Left ventricle myocardium inferior (tissue), 1 donor: ENCODE data around the gene CELF4. TPM values are rescaled to one million over a fixed set of nuclear protein-coding genes. Genes with fewer than 3 reads are reported as not detected.

Experiments
- DNase-seq: peaks from one replicate; pipeline ENCODE4 v3.0.0-alpha.2; 2020
- H3K27ac ChIP-seq: fragments of 200-600 bp; replicated peaks from 2 replicates; pipeline ENCODE4 v1.8.0; 2021
- H3K27me3 ChIP-seq: fragments of 200-600 bp; 2 replicates; pipeline ENCODE4 v1.8.0; 2021; ENCODE audit warnings: low read depth
- H3K36me3 ChIP-seq: fragments of 200-600 bp; 2 replicates; pipeline ENCODE4 v1.8.0; 2021
- H3K4me1 ChIP-seq: fragments of 200-600 bp; 2 replicates; pipeline ENCODE4 v1.8.0; 2021
- H3K4me3 ChIP-seq: fragments of 200-600 bp; 2 replicates; pipeline ENCODE4 v1.8.0; 2021; ENCODE audit warnings: mild to moderate bottlenecking, moderate library complexity
- H3K9me3 ChIP-seq: fragments of 200-600 bp; replicated peaks from 2 replicates; pipeline ENCODE4 v1.8.0; 2021
- intact Hi-C: fragments of 100-400 bp; cut with micrococcal nuclease; formaldehyde crosslinking; loops from one replicate; pipeline ENCODE4 v1.11.0; 2022
- total RNA-seq: library from RNA; stranded (reverse); fragmentation: NEBNext Ultra II Directional; extraction: Animal tissue kit (Norgen Biotek cat#: 25700); gene quantifications from one replicate; pipeline ENCODE4 v1.2.1, GENCODE V29; 2021
- TF ChIP-seq, protein P1 (sequence below): fragments of 200-600 bp; IDR thresholded peaks from 2 replicates; pipeline ENCODE4 v1.8.0; 2021; ENCODE audit warnings: antibody characterized with exemption, mild to moderate bottlenecking, borderline replicate concordance
- donor health status: DM: no; HTN: yes; CAD: no; lungs with severe emphysema.

CELF4 gene
- total RNA-seq, 1 donor from 2014 or later = 0.60 TPM

GRCh38 chr18:37509600-37509999, 56.0 kb downstream of the CELF4 start:
- intact Hi-C loops = no loop called here
- peaks cover 49% of the 10 kb centered on the region for H3K27me3 ChIP-seq
- H3K36me3 ChIP-seq = no peaks in the 10 kb centered on the region
- H3K9me3 ChIP-seq = peaks cover 16% of the 10 kb centered on the region
- H3K27ac ChIP-seq = no peak overlapping the region
- no peaks in the 10 kb centered on the region for H3K4me1 ChIP-seq
- TF ChIP-seq, protein P1, sequence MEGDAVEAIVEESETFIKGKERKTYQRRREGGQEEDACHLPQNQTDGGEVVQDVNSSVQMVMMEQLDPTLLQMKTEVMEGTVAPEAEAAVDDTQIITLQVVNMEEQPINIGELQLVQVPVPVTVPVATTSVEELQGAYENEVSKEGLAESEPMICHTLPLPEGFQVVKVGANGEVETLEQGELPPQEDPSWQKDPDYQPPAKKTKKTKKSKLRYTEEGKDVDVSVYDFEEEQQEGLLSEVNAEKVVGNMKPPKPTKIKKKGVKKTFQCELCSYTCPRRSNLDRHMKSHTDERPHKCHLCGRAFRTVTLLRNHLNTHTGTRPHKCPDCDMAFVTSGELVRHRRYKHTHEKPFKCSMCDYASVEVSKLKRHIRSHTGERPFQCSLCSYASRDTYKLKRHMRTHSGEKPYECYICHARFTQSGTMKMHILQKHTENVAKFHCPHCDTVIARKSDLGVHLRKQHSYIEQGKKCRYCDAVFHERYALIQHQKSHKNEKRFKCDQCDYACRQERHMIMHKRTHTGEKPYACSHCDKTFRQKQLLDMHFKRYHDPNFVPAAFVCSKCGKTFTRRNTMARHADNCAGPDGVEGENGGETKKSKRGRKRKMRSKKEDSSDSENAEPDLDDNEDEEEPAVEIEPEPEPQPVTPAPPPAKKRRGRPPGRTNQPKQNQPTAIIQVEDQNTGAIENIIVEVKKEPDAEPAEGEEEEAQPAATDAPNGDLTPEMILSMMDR = no peak
- no peak overlapping the region for H3K4me3 ChIP-seq
- no peak for DNase-seq

- no peaks in the 10 kb centered on the region for H3K36me3 ChIP-seq
- no peak overlapping the region for H3K4me3 ChIP-seq
- peaks cover 50% of the 10 kb centered on the region for H3K27me3 ChIP-seq
- H3K4me1 ChIP-seq = no peaks in the 10 kb centered on the region
- intact Hi-C loops = no loop called here
- DNase-seq = no peak
- peaks cover 16% of the 10 kb centered on the region for H3K9me3 ChIP-seq
- TF ChIP-seq, protein P1 = no peak
- H3K27ac ChIP-seq = no peak overlapping the region
Measured at GRCh38 chr18:37508207-37508606, 57.4 kb downstream of the CELF4 start.

- TF ChIP-seq, protein P1 = no peak
- Histone ChIP-seq H3K27me3 (peaks cover 50% of the 10 kb centered on the region), H3K27ac (no peak overlapping the region), H3K4me1 (no peaks in the 10 kb centered on the region), H3K9me3 (peaks cover 16% of the 10 kb centered on the region), H3K4me3 (no peak overlapping the region), H3K36me3 (no peaks in the 10 kb centered on the region)
- intact Hi-C loops = no loop called here
- DNase-seq = no peak
Measured at GRCh38 chr18:37507239-37507638, 58.4 kb downstream of the CELF4 start.

DNA sequence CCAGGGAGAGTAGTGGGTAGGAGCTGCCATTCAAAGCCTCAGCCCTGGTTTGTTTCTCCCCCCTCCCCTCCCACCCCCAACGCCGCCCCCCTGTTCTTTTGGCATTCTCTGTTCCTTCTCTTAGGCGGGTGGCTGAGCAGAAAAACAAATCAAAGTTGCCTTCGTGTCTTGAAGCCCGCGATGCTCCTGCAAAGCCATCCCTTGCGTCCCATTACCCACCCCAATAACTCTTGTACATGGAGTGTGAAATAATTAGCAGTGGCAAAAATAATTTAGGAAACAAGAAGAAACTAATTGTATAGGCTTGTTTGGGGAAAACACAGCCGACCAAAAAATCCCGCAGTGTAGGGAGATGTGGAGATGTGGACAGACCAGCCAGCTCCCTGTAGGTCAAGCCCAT, 59.6 kb downstream of the CELF4 start:
- TF ChIP-seq, protein P1 = no peak
- intact Hi-C loops = no loop called here
- H3K27ac ChIP-seq = no peak overlapping the region
- H3K27me3 ChIP-seq = peaks cover 48% of the 10 kb centered on the region
- H3K4me1 ChIP-seq = no peaks in the 10 kb centered on the region
- no peak for DNase-seq
- H3K36me3 ChIP-seq = no peaks in the 10 kb centered on the region
- H3K4me3 ChIP-seq = no peak overlapping the region
- peaks cover 16% of the 10 kb centered on the region for H3K9me3 ChIP-seq

DNA sequence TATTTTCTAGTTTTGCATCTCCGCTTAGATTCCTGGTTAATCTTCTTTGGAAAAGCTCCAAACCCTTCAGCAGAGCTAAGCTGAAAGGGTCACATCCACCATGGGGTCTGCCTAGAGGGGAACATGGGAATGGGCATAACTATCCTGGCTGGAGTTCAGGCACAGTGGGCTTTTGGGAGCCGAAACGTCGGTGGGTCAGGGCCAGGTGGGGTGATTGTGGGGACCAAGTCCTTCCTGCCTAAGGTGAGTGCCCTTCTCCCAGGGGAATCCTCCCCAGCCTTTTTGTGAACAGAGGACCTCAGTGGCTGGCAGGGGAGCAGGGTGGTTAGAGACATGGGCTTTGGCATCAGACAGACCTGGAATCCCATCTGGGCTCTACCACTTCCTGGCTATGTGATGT, 60.3 kb downstream of the CELF4 start:
- intact Hi-C loops = no loop called here
- no peak for DNase-seq
- no peak overlapping the region for H3K27ac ChIP-seq
- TF ChIP-seq, protein P1 = no peak
- peaks cover 13% of the 10 kb centered on the region for H3K9me3 ChIP-seq
- H3K4me1 ChIP-seq = no peaks in the 10 kb centered on the region
- no peaks in the 10 kb centered on the region for H3K36me3 ChIP-seq
- no peak overlapping the region for H3K4me3 ChIP-seq
- peaks cover 50% of the 10 kb centered on the region for H3K27me3 ChIP-seq

- Histone ChIP-seq H3K27ac (no peak overlapping the region), H3K9me3 (no peaks in the 10 kb centered on the region), H3K4me1 (no peaks in the 10 kb centered on the region), H3K36me3 (no peaks in the 10 kb centered on the region), H3K27me3 (peaks cover 55% of the 10 kb centered on the region), H3K4me3 (no peak overlapping the region)
- TF ChIP-seq, protein P1 = no peak
- DNase-seq = no peak
- intact Hi-C loops = no loop called here
Measured at GRCh38 chr18:37502601-37503000, 63.0 kb downstream of the CELF4 start.
